GM15510 (cell line): ENCODE results near the gene FAT4.

Experiments
- POLR2A ChIP-seq: IDR thresholded peaks from 3 replicates; pipeline ENCODE4 v1.6.1; 2011; ENCODE audit warnings: borderline replicate concordance; ENCODE audit not compliant: insufficient read length; ENCODE audit errors: extremely low read depth

Gene FAT4

DNA sequence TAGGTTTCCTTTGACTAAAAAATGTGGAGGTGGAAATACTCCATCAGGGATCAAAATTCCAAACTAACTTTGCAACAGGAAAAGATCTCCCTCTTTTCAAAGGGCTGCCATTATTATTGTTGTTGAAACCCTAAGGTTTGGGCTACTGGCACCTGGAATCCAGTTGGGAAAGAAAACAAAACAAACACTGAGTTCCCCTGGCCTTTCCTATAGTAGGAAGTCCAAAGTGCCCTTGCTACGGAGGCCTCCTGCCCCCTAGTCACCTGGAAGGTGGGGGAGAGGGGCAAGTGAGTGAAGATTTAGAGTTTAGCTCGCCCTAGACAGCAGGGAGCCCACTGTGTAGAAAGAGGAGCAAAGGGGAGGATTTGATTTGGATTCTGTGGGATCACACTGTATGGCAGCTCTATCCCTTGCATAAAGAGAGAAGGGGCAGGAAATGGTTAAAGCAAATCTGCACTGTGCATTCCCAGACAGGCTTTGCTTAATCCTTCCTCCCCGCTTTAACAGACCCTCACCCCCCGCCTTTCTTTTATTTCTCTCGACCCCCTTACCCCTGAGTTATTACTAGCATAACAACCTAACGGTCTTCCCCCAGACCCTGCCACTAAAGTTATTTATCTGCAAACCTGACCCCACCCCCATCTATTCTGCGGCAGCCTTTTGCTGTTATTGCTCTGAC lies 627 bp upstream of the FAT4 start:
- TF ChIP-seq POLR2A: no peak

GRCh38 chr4:125315576-125316400 lies 1.0 kb downstream of the FAT4 start:
- TF ChIP-seq POLR2A: no peak

DNA sequence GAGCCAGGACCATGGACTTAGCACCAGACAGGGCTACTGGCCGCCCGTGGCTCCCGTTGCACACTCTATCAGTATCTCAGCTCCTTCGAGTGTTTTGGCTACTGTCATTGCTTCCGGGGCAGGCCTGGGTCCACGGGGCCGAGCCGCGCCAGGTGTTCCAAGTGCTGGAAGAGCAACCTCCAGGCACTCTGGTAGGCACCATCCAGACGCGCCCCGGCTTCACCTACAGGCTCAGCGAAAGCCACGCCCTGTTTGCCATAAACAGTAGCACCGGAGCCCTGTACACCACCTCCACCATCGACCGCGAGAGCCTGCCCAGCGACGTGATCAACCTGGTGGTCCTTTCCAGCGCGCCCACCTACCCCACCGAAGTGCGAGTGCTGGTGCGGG lies 1.6 kb downstream of the FAT4 start:
- TF ChIP-seq POLR2A: no peak

DNA sequence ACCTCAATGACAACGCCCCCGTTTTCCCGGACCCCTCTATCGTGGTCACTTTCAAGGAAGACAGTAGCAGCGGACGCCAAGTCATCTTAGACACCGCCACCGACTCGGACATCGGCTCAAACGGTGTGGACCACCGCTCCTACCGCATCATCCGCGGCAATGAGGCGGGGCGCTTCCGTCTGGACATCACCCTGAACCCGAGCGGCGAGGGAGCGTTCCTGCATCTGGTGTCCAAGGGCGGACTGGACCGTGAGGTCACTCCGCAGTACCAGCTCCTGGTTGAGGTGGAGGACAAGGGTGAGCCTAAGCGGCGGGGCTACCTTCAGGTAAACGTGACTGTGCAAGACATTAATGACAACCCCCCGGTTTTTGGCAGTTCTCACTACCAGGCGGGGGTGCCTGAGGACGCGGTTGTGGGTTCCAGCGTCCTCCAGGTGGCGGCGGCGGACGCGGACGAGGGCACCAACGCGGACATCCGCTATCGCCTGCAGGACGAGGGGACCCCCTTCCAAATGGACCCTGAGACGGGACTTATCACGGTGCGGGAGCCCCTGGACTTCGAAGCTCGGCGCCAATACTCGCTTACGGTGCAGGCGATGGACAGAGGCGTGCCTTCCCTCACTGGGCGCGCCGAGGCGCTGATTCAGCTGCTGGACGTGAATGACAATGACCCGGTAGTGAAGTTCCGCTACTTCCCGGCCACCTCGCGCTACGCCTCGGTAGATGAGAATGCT lies 2.2 kb downstream of the FAT4 start:
- TF ChIP-seq POLR2A: no peak

- no peak for TF ChIP-seq POLR2A
Measured at GRCh38 chr4:125317525-125317877, 2.7 kb downstream of the FAT4 start.

DNA sequence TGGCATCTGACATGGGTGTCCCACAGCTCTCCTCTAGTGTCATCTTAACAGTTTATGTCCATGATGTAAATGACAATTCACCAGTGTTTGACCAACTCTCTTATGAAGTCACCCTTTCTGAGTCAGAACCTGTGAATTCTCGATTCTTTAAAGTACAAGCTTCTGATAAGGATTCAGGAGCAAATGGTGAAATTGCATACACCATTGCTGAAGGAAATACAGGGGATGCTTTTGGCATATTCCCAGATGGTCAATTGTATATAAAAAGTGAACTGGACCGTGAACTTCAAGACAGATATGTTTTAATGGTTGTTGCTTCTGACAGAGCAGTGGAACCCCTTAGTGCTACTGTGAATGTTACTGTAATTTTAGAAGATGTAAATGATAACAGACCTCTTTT lies 4.6 kb downstream of the FAT4 start:
- no peak for TF ChIP-seq POLR2A

- no peak for TF ChIP-seq POLR2A
Measured at GRCh38 chr4:125321709-125322365, 7.1 kb downstream of the FAT4 start.

GRCh38 chr4:125322366-125322730 lies 7.6 kb downstream of the FAT4 start:
- TF ChIP-seq POLR2A: no peak

DNA sequence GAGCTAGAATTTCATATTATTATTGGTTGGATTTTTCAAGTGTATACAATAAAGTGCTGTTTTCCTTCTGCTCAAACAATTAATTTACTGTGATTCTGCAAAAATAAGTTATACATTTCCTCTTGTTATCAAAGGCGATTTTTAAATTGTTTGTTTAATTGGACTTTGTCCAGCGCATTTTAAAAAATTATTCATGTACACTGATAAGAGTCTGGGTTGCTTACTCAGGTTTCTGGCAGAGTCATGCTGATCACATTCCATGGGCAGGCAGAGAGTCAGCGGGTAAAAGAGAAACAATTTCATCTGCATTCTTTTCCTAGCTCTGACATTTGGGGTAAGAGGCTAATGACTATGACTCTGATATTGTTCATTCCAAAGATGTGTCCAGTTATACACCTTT lies 8.9 kb downstream of the FAT4 start:
- no peak for TF ChIP-seq POLR2A

GRCh38 chr4:125325733-125326132 lies 11.0 kb downstream of the FAT4 start:
- TF ChIP-seq POLR2A: no peak

GRCh38 chr4:125331116-125331515 lies 16.4 kb downstream of the FAT4 start:
- no peak for TF ChIP-seq POLR2A

DNA sequence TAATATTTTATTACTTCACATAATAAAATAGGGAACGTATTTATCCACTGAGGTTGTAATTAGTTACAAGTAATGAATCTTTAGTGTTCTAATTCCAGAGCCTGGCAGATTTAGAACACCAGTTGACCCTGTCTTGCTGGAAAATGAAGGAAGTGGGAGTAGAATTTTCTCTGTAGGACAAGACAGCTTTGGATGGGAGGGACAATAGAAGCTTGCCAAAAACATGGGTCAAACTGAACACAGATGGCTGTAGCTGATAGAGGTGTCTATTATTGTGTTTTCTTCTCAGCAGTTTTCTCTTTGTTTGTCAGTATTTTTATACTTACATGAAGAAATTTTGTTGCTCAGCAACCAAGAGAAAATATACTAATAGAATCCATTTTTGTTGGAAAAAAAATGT lies 20.2 kb downstream of the FAT4 start:
- TF ChIP-seq POLR2A: no peak

DNA sequence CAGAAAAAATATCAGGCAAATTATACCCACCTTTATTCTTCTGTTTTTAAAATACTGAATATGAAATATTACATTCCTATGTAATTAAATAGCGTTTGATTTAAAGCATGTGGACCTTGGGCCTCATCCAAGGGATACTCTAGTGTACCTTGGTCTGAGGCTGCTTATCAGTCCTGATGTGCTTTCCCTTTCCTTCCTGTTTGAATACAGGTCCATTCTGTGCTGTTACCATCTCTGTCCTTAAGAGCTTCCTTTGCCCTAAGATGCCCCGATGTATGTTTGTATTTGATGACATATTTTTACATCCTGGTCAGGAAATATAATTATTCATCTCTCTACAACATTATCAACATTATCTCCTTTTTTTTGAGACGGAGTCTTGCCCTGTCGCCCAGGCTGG lies 24.1 kb downstream of the FAT4 start:
- no peak for TF ChIP-seq POLR2A

- TF ChIP-seq POLR2A: no peak
Measured at GRCh38 chr4:125344198-125344597, 29.4 kb downstream of the FAT4 start.

DNA sequence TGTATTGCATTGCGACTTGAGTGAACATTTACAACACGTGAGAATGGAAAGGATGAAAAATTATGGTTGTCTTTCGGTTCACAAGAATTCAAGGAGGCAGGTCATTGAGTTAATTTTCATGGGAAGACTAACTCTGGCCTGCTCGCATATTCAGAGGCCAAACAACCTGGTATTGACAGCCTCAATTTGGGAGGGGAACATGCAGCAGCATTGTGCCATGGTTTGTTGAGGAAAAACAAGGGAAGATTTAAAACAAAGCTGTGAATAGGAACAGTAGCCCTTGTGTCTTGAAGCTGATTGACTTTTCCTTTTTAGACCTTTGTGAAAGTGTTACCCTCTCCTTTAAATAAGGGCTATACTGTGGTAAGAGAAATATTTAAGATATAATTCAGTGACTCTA lies 31.9 kb downstream of the FAT4 start:
- no peak for TF ChIP-seq POLR2A
